GM18520 (cell line): ENCODE results near the gene JHY.

ENCODE experiments used
- ATAC-seq: cut with Tn5 transposase; IDR thresholded peaks from one replicate; pipeline ENCODE4 v1.9.1; 2021; ENCODE audit not compliant: unreplicated experiment

The JHY gene

GRCh38 chr11:122871302-122871701, 11.3 kb upstream of the JHY start:
- ATAC-seq: no peak

- ATAC-seq: no peak
Observed at GRCh38 chr11:122872046-122872445, 10.5 kb upstream of the JHY start.

- no peak for ATAC-seq
Observed at GRCh38 chr11:122874991-122875390, 7.6 kb upstream of the JHY start.

GRCh38 chr11:122877732-122878131, 4.8 kb upstream of the JHY start:
- ATAC-seq: no peak

- ATAC-seq: no peak
Observed at GRCh38 chr11:122879785-122880184, 2.8 kb upstream of the JHY start.

- ATAC-seq: no peak
Observed at GRCh38 chr11:122882857-122883645, 492 bp downstream of the JHY start.

- ATAC-seq: no peak
Observed at GRCh38 chr11:122883646-122883979, 1.1 kb downstream of the JHY start.

GRCh38 chr11:122888162-122888561, 5.6 kb downstream of the JHY start:
- ATAC-seq: no peak

- no peak for ATAC-seq
Observed at GRCh38 chr11:122893131-122893530, 10.6 kb downstream of the JHY start.

- ATAC-seq: no peak
Observed at GRCh38 chr11:122895563-122895962, 13.0 kb downstream of the JHY start.

- no peak for ATAC-seq
Observed at GRCh38 chr11:122897606-122898210, 15.1 kb downstream of the JHY start.

GRCh38 chr11:122898799-122899198, 16.2 kb downstream of the JHY start:
- no peak for ATAC-seq

- ATAC-seq: no peak
Observed at GRCh38 chr11:122900587-122901202, 18.1 kb downstream of the JHY start.

- no peak for ATAC-seq
Observed at GRCh38 chr11:122902951-122903350, 20.4 kb downstream of the JHY start.

GRCh38 chr11:122910775-122911174, 28.2 kb downstream of the JHY start:
- no peak for ATAC-seq

- ATAC-seq: no peak
Observed at GRCh38 chr11:122917311-122917710, 34.8 kb downstream of the JHY start.

- no peak for ATAC-seq
Observed at GRCh38 chr11:122918734-122919133, 36.2 kb downstream of the JHY start.

- no peak for ATAC-seq
Observed at GRCh38 chr11:122920579-122920978, 38.0 kb downstream of the JHY start.

- no peak for ATAC-seq
Observed at GRCh38 chr11:122922893-122923292, 40.3 kb downstream of the JHY start.

GRCh38 chr11:122923302-122923701, 40.7 kb downstream of the JHY start:
- no peak for ATAC-seq

- no peak for ATAC-seq
Observed at GRCh38 chr11:122931510-122931909, 49.0 kb downstream of the JHY start.

GRCh38 chr11:122933416-122933815, 50.9 kb downstream of the JHY start:
- no peak for ATAC-seq
